Ovary (tissue), 9 donors: ENCODE measurements around the gene ATP1A2. TPM values are rescaled to one million over a fixed set of nuclear protein-coding genes. Genes with fewer than 3 reads are reported as not detected.

Source experiments
- DNase-seq, 5 donors: peaks; one replicate each; pipeline ENCODE4 v3.0.0-alpha.2; 2019 to 2020
- H3K27ac ChIP-seq, 2 donors: fragments of 200-600 bp; one replicate each; pipeline versions ENCODE4 v1.5.1 to v1.8.0; 2019 to 2022
- H3K27me3 ChIP-seq: fragments of 200-600 bp; one replicate; pipeline ENCODE4 v1.8.0; 2022
- H3K36me3 ChIP-seq: fragments of 200-600 bp; sonication (generic); one replicate; pipeline ENCODE4 v1.5.1; 2019
- H3K4me1 ChIP-seq: one replicate; pipeline ENCODE4 v1.8.1; 2013; ENCODE audit warnings: mild to moderate bottlenecking, moderate library complexity; ENCODE audit not compliant: insufficient read depth
- H3K4me3 ChIP-seq: fragments of 200-600 bp; sonication (generic); one replicate; pipeline ENCODE4 v1.5.1; 2017
- H3K9me3 ChIP-seq, 2 donors: fragments of 200-600 bp in 1 of 2; sonication (generic) in 1 of 2; one replicate each; pipeline versions ENCODE4 v1.5.1 to v1.8.1; 2013 to 2019; ENCODE audit warnings: mild to moderate bottlenecking in 1 of 2, moderate library complexity in 1 of 2
- CTCF ChIP-seq, 3 donors: fragments of 450-650 bp in 2 of 3; fragments of 200-600 bp in 1 of 3; IDR thresholded peaks; one replicate each; pipeline versions ENCODE4 v1.5.1 to v1.8.0; 2016 to 2022; ENCODE audit warnings: antibody characterized with exemption in 3 of 3, mild to moderate bottlenecking in 1 of 3
- EP300 ChIP-seq: sonication (generic); formaldehyde crosslinking; IDR thresholded peaks from one replicate; pipeline ENCODE4 v1.6.1; 2017; ENCODE audit warnings: antibody characterized with exemption
- POLR2A ChIP-seq: fragments of 450-650 bp; IDR thresholded peaks from one replicate; pipeline ENCODE4 v1.6.1; 2017; ENCODE audit warnings: antibody characterized with exemption, mild to moderate bottlenecking, moderate library complexity
- WGBS, 3 donors: extraction: QIAGEN DNeasy Blood & Tissue Kit in 1 of 3; methylation state at CpG; one replicate each; pipeline versions ENCODE4 v1.1.5 to v1.1.7; 2013 to 2017; 5-methylcytosine and 5-hydroxymethylcytosine counted together
- intact Hi-C, 4 donors: fragments of 100-400 bp; cut with DNase I; formaldehyde crosslinking; loops; one replicate each; pipeline versions ENCODE4 v1.11.0 to v1.15.1; 2022 to 2023
- polyA plus RNA-seq, 2 donors: library from polyadenylated mRNA; stranded (reverse); fragments of 200-250 nt in 1 of 2; fragments of 350-450 nt in 1 of 2; fragmentation: Illumina TruSeq in 1 of 2; extraction: RNeasy Lipid Tissue Mini Kit (QIAGEN cat#74804) in 1 of 2; gene quantifications; one replicate each; pipeline ENCODE4 v1.2.3, GENCODE V29; 2013 to 2014
- total RNA-seq, 7 donors: library from RNA; depleted of rRNA in 2 of 7; stranded (reverse); fragments of >200 nt in 2 of 7; fragmentation: NEBNext Ultra II Directional in 3 of 7; extraction: Animal tissue kit (Norgen Biotek cat#: 25700) in 3 of 7; gene quantifications; one replicate each; pipeline versions ENCODE4 v1.1.0 to v1.2.4, GENCODE V29; 2016 to 2023
- donor health status: DM: no; HTN: no; CAD: no; lungs with moderate emphysema.
- donor health status: DM: no; HTN: no; CAD: no.
- donor health status: Bipolar disorder and iron deficiency.
- donor health status: DM: yes; HTN: yes; CAD: no.
- donor health status: DM: no; HTN: no; CAD: no.
- donor health status: DM: yes; HTN: yes; CAD: no.

The ATP1A2 gene
- total and polyA plus RNA-seq, 9 donors, result 3.0 to 38.6 (median 15.0) TPM

DNA sequence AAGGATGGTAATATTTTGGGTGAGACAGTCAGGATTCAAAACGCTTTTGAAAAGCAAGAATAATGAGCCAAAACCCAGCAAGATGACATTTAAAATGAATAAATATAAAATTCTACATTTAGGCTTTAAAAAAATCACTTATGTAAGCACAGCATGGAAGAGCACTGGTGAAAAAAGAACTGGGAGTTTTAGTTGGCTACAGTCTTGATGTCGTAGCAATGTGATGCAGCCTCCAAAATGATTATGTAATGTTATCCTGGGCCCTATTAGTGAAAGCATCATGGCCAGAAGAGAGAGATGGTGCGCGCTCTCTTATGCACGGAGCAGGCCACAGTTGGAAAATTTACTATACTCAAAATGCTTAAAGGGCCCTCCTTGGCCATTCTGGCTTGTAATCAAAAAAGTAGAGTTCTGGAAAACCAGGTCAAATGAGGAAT lies 29.1 kb upstream of the ATP1A2 start:
- H3K36me3 ChIP-seq, result no peaks in the 10 kb centered on the region
- TF ChIP-seq POLR2A, result no peak
- no peak for TF ChIP-seq EP300
- TF ChIP-seq CTCF (IDR thresholded peaks at IDR 0.05), result no peak
- H3K4me1 ChIP-seq, result peaks cover 4% of the 10 kb centered on the region
- intact Hi-C loops, result no loop called here
- no peak for DNase-seq
- no peaks in the 10 kb centered on the region for H3K27me3 ChIP-seq
- H3K27ac ChIP-seq, result no peak overlapping the region
- WGBS, 3 donors, result 62 to 69% (median 68%) methylated on average over 5 of the region's 5 CpGs
- H3K9me3 ChIP-seq, result no peaks in the 10 kb centered on the region
- no peak overlapping the region for H3K4me3 ChIP-seq

- H3K27ac ChIP-seq, result no peak overlapping the region
- no peak for DNase-seq
Measured at GRCh38 chr1:160087118-160087662, 28.4 kb upstream of the ATP1A2 start.

GRCh38 chr1:160089883-160090282 lies 25.7 kb upstream of the ATP1A2 start:
- no peaks in the 10 kb centered on the region for H3K4me1 ChIP-seq
- no peaks in the 10 kb centered on the region for H3K27me3 ChIP-seq
- no peak for DNase-seq
- WGBS, 3 donors, result 86 to 91% (median 90%) methylated on average over 3 of the region's 3 CpGs
- H3K9me3 ChIP-seq, result no peaks in the 10 kb centered on the region
- no peak overlapping the region for H3K4me3 ChIP-seq
- TF ChIP-seq EP300, result no peak
- TF ChIP-seq POLR2A, result no peak
- no peak for TF ChIP-seq CTCF (IDR thresholded peaks at IDR 0.05)
- intact Hi-C loops, result loop anchor here in 1 of 4 donors (10.0 kb wide), 1 partner anchor 165 kb away; no protein-coding TSS in a partner anchor
- no peak overlapping the region for H3K27ac ChIP-seq
- H3K36me3 ChIP-seq, result no peaks in the 10 kb centered on the region

More at GRCh38 chr1:160087118-160087662, 28.4 kb upstream of the ATP1A2 start:
- Histone ChIP-seq H3K4me3 (no peak overlapping the region), H3K36me3 (no peaks in the 10 kb centered on the region), H3K27me3 (no peaks in the 10 kb centered on the region), H3K9me3 (no peaks in the 10 kb centered on the region), H3K4me1 (peaks cover 4% of the 10 kb centered on the region)
- WGBS, 3 donors, result 89 to 95% (median 94%) methylated on average over 12 of the region's 12 CpGs
- intact Hi-C loops, result no loop called here
- no peak for TF ChIP-seq CTCF (IDR thresholded peaks at IDR 0.05)

GRCh38 chr1:160090760-160091159 lies 24.8 kb upstream of the ATP1A2 start:
- Histone ChIP-seq H3K27ac (no peak overlapping the region), H3K4me3 (no peak overlapping the region), H3K9me3 (no peaks in the 10 kb centered on the region), H3K27me3 (no peaks in the 10 kb centered on the region), H3K4me1 (no peaks in the 10 kb centered on the region), H3K36me3 (no peaks in the 10 kb centered on the region)
- WGBS, 3 donors, result 87 to 90% (median 88%) methylated on average over 4 of the region's 4 CpGs
- TF ChIP-seq CTCF (IDR thresholded peaks at IDR 0.05), result no peak
- DNase-seq, result no peak
- intact Hi-C loops, result loop anchor here in 1 of 4 donors (10.0 kb wide), 1 partner anchor 164 kb away; no protein-coding TSS in a partner anchor
